ENCODE measurements around the gene ZC3H14.
"Not testable (repeated sequence)": the region's sequence is repeated elsewhere in the genome, so short reads cannot be mapped to it uniquely, and the experiment has no call there.

ZC3H14 gene

DNA sequence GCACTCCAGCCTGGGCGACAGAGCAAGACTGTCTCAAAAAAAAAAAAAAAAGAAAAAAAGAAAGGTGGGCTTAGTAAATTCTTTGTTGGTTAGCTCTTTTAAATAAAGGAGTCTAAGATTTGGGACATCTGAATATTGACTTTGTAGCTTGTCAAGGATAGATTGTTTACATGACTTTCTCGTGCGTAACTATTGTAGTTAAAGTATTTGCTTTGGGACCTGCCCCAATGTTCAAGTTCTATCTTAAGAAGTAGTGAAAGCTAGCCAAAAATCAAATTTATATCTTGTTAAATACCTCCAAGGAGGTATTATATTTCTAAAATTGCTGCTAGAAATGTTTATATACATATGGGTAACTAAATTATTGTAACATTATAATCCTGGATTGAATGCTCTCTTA, 40.4 kb upstream of the ZC3H14 start:
- TF ChIP-seq, protein P1, sequence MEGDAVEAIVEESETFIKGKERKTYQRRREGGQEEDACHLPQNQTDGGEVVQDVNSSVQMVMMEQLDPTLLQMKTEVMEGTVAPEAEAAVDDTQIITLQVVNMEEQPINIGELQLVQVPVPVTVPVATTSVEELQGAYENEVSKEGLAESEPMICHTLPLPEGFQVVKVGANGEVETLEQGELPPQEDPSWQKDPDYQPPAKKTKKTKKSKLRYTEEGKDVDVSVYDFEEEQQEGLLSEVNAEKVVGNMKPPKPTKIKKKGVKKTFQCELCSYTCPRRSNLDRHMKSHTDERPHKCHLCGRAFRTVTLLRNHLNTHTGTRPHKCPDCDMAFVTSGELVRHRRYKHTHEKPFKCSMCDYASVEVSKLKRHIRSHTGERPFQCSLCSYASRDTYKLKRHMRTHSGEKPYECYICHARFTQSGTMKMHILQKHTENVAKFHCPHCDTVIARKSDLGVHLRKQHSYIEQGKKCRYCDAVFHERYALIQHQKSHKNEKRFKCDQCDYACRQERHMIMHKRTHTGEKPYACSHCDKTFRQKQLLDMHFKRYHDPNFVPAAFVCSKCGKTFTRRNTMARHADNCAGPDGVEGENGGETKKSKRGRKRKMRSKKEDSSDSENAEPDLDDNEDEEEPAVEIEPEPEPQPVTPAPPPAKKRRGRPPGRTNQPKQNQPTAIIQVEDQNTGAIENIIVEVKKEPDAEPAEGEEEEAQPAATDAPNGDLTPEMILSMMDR (IDR thresholded peaks at IDR 0.05; ENCODE audit: borderline replicate concordance, extremely low read depth, low read length, poor library complexity, severe bottlenecking): no peak
- no peak for TF ChIP-seq EZH2 (IDR thresholded peaks at IDR 0.05; ENCODE audit: borderline replicate concordance, low read depth, low read length, severe bottlenecking)
- H3K4me3 ChIP-seq (ENCODE audit: low read depth in 1 of 2, low read length in 2 of 2): no peak overlapping the region
- no peak overlapping the region for H3K4me2 ChIP-seq (ENCODE audit: insufficient read depth, low read length)
- DNase-seq (no peak), ATAC-seq (ENCODE audit: insufficient read depth, low read depth) (no peak)
- no peaks in the 10 kb centered on the region for H3K9me3 ChIP-seq (ENCODE audit: insufficient read depth, low read length, severe bottlenecking)
- no peak overlapping the region for H3K9ac ChIP-seq (ENCODE audit: low read depth, low read length)
- H3K4me1 ChIP-seq (ENCODE audit: insufficient read depth, low read length): no peaks in the 10 kb centered on the region
- H3K27ac ChIP-seq (ENCODE audit: low read length): no peak overlapping the region
- no peaks in the 10 kb centered on the region for H4K20me1 ChIP-seq (ENCODE audit: insufficient read depth, low read length)
- H3K36me3 ChIP-seq (ENCODE audit: insufficient read depth, low read length): no peaks in the 10 kb centered on the region
- no peaks in the 10 kb centered on the region for H3K79me2 ChIP-seq (ENCODE audit: insufficient read depth, low read length)
- no peak overlapping the region for H2AFZ ChIP-seq (ENCODE audit: low read depth, low read length)
- no peaks in the 10 kb centered on the region for H3K27me3 ChIP-seq (ENCODE audit: insufficient read depth, low read length, poor library complexity)

DNA sequence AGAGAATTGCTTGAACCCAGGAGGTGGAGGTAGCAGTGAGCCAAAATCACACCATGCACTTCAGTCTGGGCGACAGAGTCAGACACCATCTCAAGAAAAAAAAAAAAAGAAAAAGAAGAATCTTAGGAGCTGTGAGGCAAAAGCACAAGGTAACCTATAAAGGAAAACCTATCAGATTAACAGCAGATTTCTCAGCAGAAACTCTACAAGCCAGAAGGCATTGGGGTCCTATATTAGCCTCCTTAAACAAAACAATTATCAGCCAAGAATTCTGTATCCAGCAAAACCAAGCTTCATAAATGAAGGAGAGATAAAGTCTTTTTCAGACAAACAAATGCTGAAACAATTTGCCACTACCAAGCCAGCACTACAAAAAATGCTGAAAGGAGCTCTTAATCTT, 32.9 kb upstream of the ZC3H14 start:
- not testable (repeated sequence) for DNase-seq; H3K27ac ChIP-seq (ENCODE audit: low read length); H3K36me3 ChIP-seq (ENCODE audit: insufficient read depth, low read length); H3K4me2 ChIP-seq (ENCODE audit: insufficient read depth, low read length); H3K27me3 ChIP-seq (ENCODE audit: insufficient read depth, low read length, poor library complexity); H2AFZ ChIP-seq (ENCODE audit: low read depth, low read length); H4K20me1 ChIP-seq (ENCODE audit: insufficient read depth, low read length); H3K79me2 ChIP-seq (ENCODE audit: insufficient read depth, low read length); H3K9ac ChIP-seq (ENCODE audit: low read depth, low read length); ATAC-seq (ENCODE audit: insufficient read depth, low read depth); H3K4me1 ChIP-seq (ENCODE audit: insufficient read depth, low read length); H3K4me3 ChIP-seq (ENCODE audit: low read depth in 1 of 2, low read length in 2 of 2); H3K9me3 ChIP-seq (ENCODE audit: insufficient read depth, low read length, severe bottlenecking)

DNA sequence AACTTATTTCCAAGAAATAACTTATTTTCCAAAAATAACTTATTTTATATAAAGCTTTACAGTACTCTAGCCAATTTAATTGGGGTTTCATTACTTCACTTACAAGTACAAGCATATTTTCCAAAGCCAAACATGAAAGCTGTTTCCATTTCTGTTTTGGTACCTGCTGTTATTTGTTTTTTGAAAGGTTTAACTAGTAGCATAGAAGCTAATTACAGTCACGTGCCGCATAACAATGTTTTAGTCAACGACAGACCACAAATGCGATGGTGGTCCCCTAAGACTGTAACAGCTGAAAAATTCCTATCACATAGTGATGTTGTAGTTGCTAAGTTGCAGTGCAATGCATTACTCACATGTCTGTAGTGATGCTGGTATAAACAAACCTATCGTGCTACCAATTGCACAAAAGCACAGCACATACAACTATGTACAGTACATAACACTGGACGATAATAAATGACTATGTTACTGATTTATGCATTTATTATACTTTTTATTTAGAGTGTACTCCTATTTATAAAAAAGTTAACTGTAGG, 29.7 kb upstream of the ZC3H14 start:
- ATAC-seq (ENCODE audit: insufficient read depth, low read depth) (no peak), DNase-seq (no peak)
- H3K4me1 ChIP-seq (ENCODE audit: insufficient read depth, low read length): no peaks in the 10 kb centered on the region
- no peak overlapping the region for H3K4me2 ChIP-seq (ENCODE audit: insufficient read depth, low read length)
- H3K27ac ChIP-seq (ENCODE audit: low read length): no peak overlapping the region
- no peaks in the 10 kb centered on the region for H3K27me3 ChIP-seq (ENCODE audit: insufficient read depth, low read length, poor library complexity)
- H3K9ac ChIP-seq (ENCODE audit: low read depth, low read length): no peak overlapping the region
- no peaks in the 10 kb centered on the region for H3K79me2 ChIP-seq (ENCODE audit: insufficient read depth, low read length)
- TF ChIP-seq, protein P1 (IDR thresholded peaks at IDR 0.05; ENCODE audit: borderline replicate concordance, extremely low read depth, low read length, poor library complexity, severe bottlenecking): no peak
- no peak for TF ChIP-seq EZH2 (IDR thresholded peaks at IDR 0.05; ENCODE audit: borderline replicate concordance, low read depth, low read length, severe bottlenecking)
- no peak overlapping the region for H2AFZ ChIP-seq (ENCODE audit: low read depth, low read length)
- H3K9me3 ChIP-seq (ENCODE audit: insufficient read depth, low read length, severe bottlenecking): no peaks in the 10 kb centered on the region
- no peak overlapping the region for H3K4me3 ChIP-seq (ENCODE audit: low read depth in 1 of 2, low read length in 2 of 2)
- no peaks in the 10 kb centered on the region for H4K20me1 ChIP-seq (ENCODE audit: insufficient read depth, low read length)
- H3K36me3 ChIP-seq (ENCODE audit: insufficient read depth, low read length): no peaks in the 10 kb centered on the region

DNA sequence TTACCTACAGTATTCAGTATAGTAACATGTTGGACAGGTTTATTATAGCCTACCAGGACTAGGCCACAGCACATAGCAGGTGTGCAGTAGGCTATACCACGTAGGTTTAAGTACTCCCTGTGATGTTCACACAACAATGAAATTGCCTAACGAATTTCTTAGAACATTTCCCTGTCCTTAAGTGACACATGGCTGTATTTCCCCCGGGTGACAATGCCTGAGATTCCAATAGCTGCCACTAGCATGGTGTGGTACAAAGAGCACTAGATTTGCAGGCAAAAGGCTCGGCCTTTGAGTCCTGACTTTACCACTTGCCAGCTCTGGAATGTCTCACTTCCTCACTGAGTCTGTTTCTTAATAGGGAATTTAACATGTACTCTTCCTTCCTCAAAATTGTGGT, 27.7 kb upstream of the ZC3H14 start:
- Histone ChIP-seq H3K79me2 (ENCODE audit: insufficient read depth, low read length) (no peaks in the 10 kb centered on the region), H4K20me1 (ENCODE audit: insufficient read depth, low read length) (no peaks in the 10 kb centered on the region), H3K27me3 (ENCODE audit: insufficient read depth, low read length, poor library complexity) (no peaks in the 10 kb centered on the region), H3K4me1 (ENCODE audit: insufficient read depth, low read length) (no peaks in the 10 kb centered on the region), H3K9ac (ENCODE audit: low read depth, low read length) (no peak overlapping the region), H3K4me2 (ENCODE audit: insufficient read depth, low read length) (no peak overlapping the region), H3K27ac (ENCODE audit: low read length) (no peak overlapping the region), H3K9me3 (ENCODE audit: insufficient read depth, low read length, severe bottlenecking) (no peaks in the 10 kb centered on the region), H2AFZ (ENCODE audit: low read depth, low read length) (no peak overlapping the region), H3K36me3 (ENCODE audit: insufficient read depth, low read length) (no peaks in the 10 kb centered on the region), H3K4me3 (ENCODE audit: low read depth in 1 of 2, low read length in 2 of 2) (no peak overlapping the region)
- peak; percentile 20 for DNase-seq
- ATAC-seq (ENCODE audit: insufficient read depth, low read depth): peak; percentile 80
- no peak for TF ChIP-seq EZH2 (IDR thresholded peaks at IDR 0.05; ENCODE audit: borderline replicate concordance, low read depth, low read length, severe bottlenecking)
- TF ChIP-seq, protein P1 (IDR thresholded peaks at IDR 0.05; ENCODE audit: borderline replicate concordance, extremely low read depth, low read length, poor library complexity, severe bottlenecking): peak; percentile 8

Data from DND-41 (cell line).